Brain microvascular endothelial cell (primary cell): ENCODE data around the gene LRMDA.

Source experiments
- DNase-seq: peaks from one replicate; pipeline ENCODE4 v3.0.0-alpha.2; 2020
- H3K27ac ChIP-seq: fragments of 250-450 bp; sonication (Bioruptor Pico); 2 replicates; pipeline ENCODE4 v1.5.1; 2020; ENCODE audit warnings: mild to moderate bottlenecking, moderate library complexity
- H3K27me3 ChIP-seq: fragments of 250-450 bp; sonication (Bioruptor Pico); replicated peaks from 2 replicates; pipeline ENCODE4 v1.5.1; 2020; ENCODE audit warnings: mild to moderate bottlenecking
- H3K36me3 ChIP-seq: fragments of 250-450 bp; sonication (Bioruptor Pico); replicated peaks from 2 replicates; pipeline ENCODE4 v1.5.1; 2020; ENCODE audit warnings: mild to moderate bottlenecking
- H3K4me3 ChIP-seq: 2 replicates; pipeline ENCODE4 v1.5.1; 2011; ENCODE audit warnings: low read depth, mild to moderate bottlenecking, control low read depth, low read length, moderate library complexity
- in situ Hi-C: cut with HindIII; loops from 2 replicates; pipeline ENCODE4 v1.10.0; 2017; ENCODE audit warnings: low sequenced_read_pairs, low pct_ligation_motif_present
- TF ChIP-seq, protein P1 (sequence below): IDR thresholded peaks from 2 replicates; pipeline ENCODE4 v1.5.1; 2011; ENCODE audit warnings: low read depth, mild to moderate bottlenecking, moderate library complexity, low read length, control low read depth, inconsistent platforms; ENCODE audit errors: missing control alignments

The LRMDA gene

DNA sequence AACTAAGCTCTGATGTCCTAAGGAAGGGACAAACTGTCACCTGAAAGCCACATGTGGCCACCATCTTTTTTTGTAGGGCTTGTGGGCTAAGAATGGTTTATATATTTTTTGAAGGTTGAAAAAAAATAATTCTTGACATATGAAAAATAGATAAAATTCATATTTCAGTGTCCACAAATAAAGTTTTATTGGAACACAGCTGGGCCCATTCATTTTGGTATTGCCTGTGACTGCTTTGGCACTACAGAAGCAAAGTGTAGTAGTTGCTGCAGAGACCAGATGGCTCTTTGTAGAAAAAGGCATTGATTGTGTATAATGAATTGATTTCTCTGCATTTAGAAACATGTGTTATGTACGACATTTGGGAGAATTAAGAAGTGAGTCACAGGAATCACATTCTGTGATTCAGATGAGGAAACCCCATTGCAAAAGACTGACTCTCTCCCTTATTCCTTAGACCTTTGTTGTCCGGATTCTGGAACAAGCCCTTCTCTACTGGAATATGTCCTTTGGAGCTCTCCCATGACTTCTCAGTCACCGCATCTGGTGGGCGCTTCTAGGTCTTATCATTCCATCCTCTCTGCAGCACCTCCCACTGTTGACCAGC, 438.7 kb downstream of the LRMDA start:
- no peak overlapping the region for H3K4me3 ChIP-seq

DNA sequence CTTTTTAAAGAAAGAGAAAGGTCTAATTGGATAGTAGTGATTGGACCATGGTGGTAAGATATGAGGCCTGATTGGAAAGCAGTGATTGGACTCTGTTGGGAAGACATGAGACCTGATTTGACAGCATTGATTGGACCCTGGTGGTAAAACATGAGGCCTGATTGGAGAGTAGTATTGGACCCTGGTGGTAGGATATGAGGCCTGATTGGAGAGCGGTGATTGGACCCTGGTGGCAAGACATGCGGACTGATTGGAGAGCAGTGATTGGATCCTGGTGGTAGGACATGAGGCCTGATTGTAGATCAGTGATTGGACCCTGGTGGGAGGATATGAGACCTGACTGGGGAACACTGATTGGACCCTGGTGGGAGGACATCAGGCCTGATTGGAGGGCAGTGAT, 444.3 kb downstream of the LRMDA start:
- no peak for DNase-seq
- H3K27ac ChIP-seq = no peak overlapping the region
- no peak overlapping the region for H3K4me3 ChIP-seq
- no peaks in the 10 kb centered on the region for H3K36me3 ChIP-seq
- in situ Hi-C loops = no loop called here
- no peaks in the 10 kb centered on the region for H3K27me3 ChIP-seq
- TF ChIP-seq, protein P1, sequence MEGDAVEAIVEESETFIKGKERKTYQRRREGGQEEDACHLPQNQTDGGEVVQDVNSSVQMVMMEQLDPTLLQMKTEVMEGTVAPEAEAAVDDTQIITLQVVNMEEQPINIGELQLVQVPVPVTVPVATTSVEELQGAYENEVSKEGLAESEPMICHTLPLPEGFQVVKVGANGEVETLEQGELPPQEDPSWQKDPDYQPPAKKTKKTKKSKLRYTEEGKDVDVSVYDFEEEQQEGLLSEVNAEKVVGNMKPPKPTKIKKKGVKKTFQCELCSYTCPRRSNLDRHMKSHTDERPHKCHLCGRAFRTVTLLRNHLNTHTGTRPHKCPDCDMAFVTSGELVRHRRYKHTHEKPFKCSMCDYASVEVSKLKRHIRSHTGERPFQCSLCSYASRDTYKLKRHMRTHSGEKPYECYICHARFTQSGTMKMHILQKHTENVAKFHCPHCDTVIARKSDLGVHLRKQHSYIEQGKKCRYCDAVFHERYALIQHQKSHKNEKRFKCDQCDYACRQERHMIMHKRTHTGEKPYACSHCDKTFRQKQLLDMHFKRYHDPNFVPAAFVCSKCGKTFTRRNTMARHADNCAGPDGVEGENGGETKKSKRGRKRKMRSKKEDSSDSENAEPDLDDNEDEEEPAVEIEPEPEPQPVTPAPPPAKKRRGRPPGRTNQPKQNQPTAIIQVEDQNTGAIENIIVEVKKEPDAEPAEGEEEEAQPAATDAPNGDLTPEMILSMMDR = no peak

More for the DNA sequence above, 438.7 kb downstream of the LRMDA start:
- H3K27me3 ChIP-seq = no peaks in the 10 kb centered on the region
- DNase-seq = no peak
- TF ChIP-seq, protein P1 = no peak
- no peaks in the 10 kb centered on the region for H3K36me3 ChIP-seq
- H3K27ac ChIP-seq = no peak overlapping the region
- in situ Hi-C loops = no loop called here

DNA sequence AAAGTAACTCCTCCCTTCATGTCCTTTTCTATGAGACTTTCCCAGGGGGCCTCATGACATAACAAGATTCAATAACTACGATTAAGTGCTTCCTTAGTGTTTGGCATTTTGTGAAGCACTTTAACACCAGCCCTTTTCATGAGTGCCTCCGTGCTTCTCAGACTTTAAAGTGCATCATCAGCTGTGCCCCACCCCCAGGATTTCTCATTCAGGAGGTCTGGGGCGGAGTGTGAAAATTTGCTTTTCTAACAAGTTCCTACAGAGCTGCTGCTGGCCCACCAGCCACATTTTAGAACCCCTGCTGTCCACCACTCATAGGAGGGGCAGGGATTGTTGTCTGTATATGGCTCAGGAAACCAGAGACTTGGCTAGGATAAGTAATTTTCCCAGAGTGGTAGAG, 445.3 kb downstream of the LRMDA start:
- H3K4me3 ChIP-seq = no peak overlapping the region

DNA sequence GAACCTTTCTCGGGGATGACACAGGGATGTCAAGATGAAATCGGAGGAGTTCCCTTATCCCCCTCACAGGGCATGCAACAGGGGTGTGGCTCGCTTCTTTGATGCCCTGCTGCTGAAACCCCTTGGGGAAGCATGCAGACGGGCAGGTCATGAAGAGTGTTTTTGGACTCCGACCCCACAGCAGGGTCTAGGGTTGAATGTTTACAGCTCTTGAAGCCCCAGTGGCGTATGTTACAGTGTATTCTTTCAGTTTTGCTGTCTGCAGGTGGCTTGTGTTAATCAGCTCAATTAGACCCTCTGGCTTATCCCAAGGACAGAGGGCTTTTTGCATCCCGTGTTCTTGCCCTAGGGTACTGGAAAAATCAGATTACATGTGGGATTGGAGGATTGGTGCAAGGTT, 446.5 kb downstream of the LRMDA start:
- no peaks in the 10 kb centered on the region for H3K27me3 ChIP-seq
- H3K36me3 ChIP-seq = no peaks in the 10 kb centered on the region
- TF ChIP-seq, protein P1 = no peak
- no peak overlapping the region for H3K27ac ChIP-seq
- no peak for DNase-seq
- H3K4me3 ChIP-seq = no peak overlapping the region
- in situ Hi-C loops = no loop called here

More for the DNA sequence above, 445.3 kb downstream of the LRMDA start:
- no peak for DNase-seq
- Histone ChIP-seq H3K36me3 (no peaks in the 10 kb centered on the region), H3K27ac (no peak overlapping the region), H3K27me3 (no peaks in the 10 kb centered on the region)
- TF ChIP-seq, protein P1 = no peak
- in situ Hi-C loops = no loop called here

DNA sequence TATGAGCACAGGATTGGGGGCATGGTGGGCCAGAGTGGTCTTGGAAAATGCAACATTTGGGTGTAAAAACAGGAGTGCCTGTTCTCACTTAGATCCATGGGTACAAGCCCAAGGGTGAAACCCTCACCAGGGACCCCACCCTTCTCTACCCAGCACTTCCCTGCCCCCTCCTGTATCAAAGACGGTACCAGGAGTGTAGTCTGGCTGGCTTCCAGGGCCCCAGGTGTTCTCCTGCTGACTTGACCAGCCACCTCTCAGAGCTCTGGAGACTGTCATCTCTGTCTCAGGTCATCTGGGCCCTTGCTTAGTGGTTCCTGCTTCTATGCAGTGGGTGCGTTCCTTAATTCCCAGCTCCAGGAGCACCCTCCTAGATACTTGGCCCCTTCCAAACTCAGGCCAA, 447.2 kb downstream of the LRMDA start:
- no peak overlapping the region for H3K4me3 ChIP-seq
- TF ChIP-seq, protein P1 = no peak
- H3K27me3 ChIP-seq = no peaks in the 10 kb centered on the region
- in situ Hi-C loops = no loop called here
- H3K36me3 ChIP-seq = no peaks in the 10 kb centered on the region
- H3K27ac ChIP-seq = no peak overlapping the region
- DNase-seq = no peak
